HL-60/S4 treated with phorbol 12-myristate 13-acetate at 8.2 ng/mL for 4 days and 3 days (cell line): ENCODE data around the gene GTF2H1.
"Not testable (repeated sequence)": the region's sequence is repeated elsewhere in the genome, so short reads cannot be mapped to it uniquely, and the experiment has no call there.

ENCODE experiments used
- in situ Hi-C: fragments of 300-500 bp; cut with MboI; formaldehyde crosslinking; loops from 2 replicates; pipeline ENCODE4 v1.15.0; 2022; ENCODE audit warnings: low sequenced_read_pairs

The GTF2H1 gene

GRCh38 chr11:18372201-18372600 is 49.8 kb downstream of the GTF2H1 start:
- in situ Hi-C loops = no loop called here

- in situ Hi-C loops = no loop called here
Observed at GRCh38 chr11:18374956-18375355, 52.6 kb downstream of the GTF2H1 start.

GRCh38 chr11:18375941-18376340 is 53.6 kb downstream of the GTF2H1 start:
- in situ Hi-C loops = no loop called here

- in situ Hi-C loops = no loop called here
Observed at GRCh38 chr11:18379201-18379600, 56.8 kb downstream of the GTF2H1 start.

GRCh38 chr11:18383388-18384156 is 61.2 kb downstream of the GTF2H1 start:
- in situ Hi-C loops = no loop called here

GRCh38 chr11:18384157-18384641 is 61.8 kb downstream of the GTF2H1 start:
- in situ Hi-C loops = no loop called here

GRCh38 chr11:18390088-18390487 is 67.7 kb downstream of the GTF2H1 start:
- in situ Hi-C loops = no loop called here

- in situ Hi-C loops = no loop called here
Observed at GRCh38 chr11:18392434-18393321, 70.3 kb downstream of the GTF2H1 start.

- in situ Hi-C loops = no loop called here
Observed at GRCh38 chr11:18393581-18394274, 71.4 kb downstream of the GTF2H1 start.

- in situ Hi-C loops = no loop called here
Observed at GRCh38 chr11:18394275-18394927, 72.0 kb downstream of the GTF2H1 start, which contains the start of gene LDHA. LDHA (plus strand) TSS chr11:18394563; CDS start chr11:18396843, 2,280 bp downstream.

- in situ Hi-C loops = no loop called here
Observed at GRCh38 chr11:18394928-18395734, 72.8 kb downstream of the GTF2H1 start.

- in situ Hi-C loops = no loop called here
Observed at GRCh38 chr11:18395735-18396504, 73.6 kb downstream of the GTF2H1 start.

- in situ Hi-C loops = no loop called here
Observed at GRCh38 chr11:18397921-18398320, 75.6 kb downstream of the GTF2H1 start.

- in situ Hi-C loops = not testable (repeated sequence)
Observed at GRCh38 chr11:18401077-18401476, 78.7 kb downstream of the GTF2H1 start.

- in situ Hi-C loops = no loop called here
Observed at GRCh38 chr11:18404062-18404461, 81.7 kb downstream of the GTF2H1 start.

- in situ Hi-C loops = not testable (repeated sequence)
Observed at GRCh38 chr11:18407400-18407799, 85.0 kb downstream of the GTF2H1 start.

- in situ Hi-C loops = no loop called here
Observed at GRCh38 chr11:18408558-18409291, 86.4 kb downstream of the GTF2H1 start.

GRCh38 chr11:18416459-18416858 is 94.1 kb downstream of the GTF2H1 start:
- in situ Hi-C loops = no loop called here
